HG02610 (cell line): ENCODE data around the gene C12orf56.
A peak's percentile ranks its signal among the peaks of the same experiment; 100 is the strongest.
"Not testable (repeated sequence)": the region's sequence is repeated elsewhere in the genome, so short reads cannot be mapped to it uniquely, and the experiment has no call there.

ENCODE experiments used
- ATAC-seq: cut with Tn5 transposase; IDR thresholded peaks from one replicate; pipeline ENCODE4 v1.9.1; 2021; ENCODE audit warnings: mild to moderate bottlenecking, moderate library complexity; ENCODE audit not compliant: unreplicated experiment

Gene C12orf56

DNA sequence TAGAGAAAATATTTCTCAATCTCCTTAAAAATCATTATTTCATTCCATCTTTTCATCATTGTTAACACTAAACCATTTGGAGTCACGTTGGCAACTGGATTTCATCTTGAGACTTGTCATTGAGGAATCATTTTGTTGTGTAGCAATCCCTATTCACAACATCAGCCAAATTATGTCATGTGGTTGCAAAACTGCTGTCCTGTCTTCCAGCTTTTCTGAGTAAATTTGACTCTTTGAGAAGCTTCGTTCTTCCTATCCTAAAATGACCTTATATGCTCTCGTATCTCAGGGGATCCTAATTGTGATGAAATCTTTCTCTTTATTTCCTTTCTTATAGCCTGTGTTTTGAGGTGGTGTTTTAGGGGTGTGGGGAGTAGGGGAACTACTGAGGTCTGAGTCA lies 137.9 kb downstream of the C12orf56 start:
- no peak for ATAC-seq

- ATAC-seq, result no peak
Measured at GRCh38 chr12:64243809-64244208, 146.7 kb downstream of the C12orf56 start.

DNA sequence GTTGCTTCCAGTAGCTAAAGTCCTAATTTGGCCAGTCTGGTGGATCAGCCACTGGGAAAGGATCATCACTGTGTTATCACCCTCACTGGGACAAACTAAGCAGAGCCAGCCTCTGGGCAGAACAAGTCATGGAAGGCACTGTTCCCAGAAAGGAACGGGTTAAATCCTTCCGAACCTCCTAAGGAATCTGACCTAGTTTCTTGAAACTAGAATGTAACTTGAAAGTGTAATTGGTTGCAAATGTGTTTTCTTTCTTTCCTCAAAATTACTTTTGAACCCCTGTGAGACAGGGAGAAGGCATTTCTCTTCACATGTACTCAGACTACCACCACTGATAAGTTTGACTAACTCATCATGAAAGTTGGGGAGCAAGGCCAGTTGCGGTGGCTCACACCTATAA lies 149.8 kb downstream of the C12orf56 start:
- ATAC-seq, result no peak

DNA sequence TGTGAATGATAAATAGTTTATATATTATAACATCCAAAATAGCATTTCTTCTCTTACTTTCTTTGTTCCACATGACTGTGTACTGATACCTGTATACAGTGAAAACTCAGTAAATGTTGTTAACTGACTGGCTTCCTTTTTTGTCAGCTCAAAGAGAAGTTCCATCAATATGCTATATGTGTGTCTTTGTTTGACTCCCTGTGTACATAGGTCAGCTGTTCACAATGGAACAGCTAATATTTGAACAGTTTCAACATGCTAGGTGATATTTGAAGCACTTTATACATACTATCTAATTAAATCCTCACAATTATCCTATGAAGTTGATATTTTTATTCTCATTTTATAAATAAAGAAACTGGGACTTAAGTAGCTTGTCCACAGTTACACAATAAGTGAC lies 153.2 kb downstream of the C12orf56 start:
- no peak for ATAC-seq

- no peak for ATAC-seq
Measured at GRCh38 chr12:64236549-64236948, 154.0 kb downstream of the C12orf56 start.

GRCh38 chr12:64232196-64232595 lies 158.4 kb downstream of the C12orf56 start:
- no peak for ATAC-seq

GRCh38 chr12:64229796-64230195 lies 160.8 kb downstream of the C12orf56 start:
- no peak for ATAC-seq

GRCh38 chr12:64229240-64229639 lies 161.3 kb downstream of the C12orf56 start:
- ATAC-seq, result no peak

DNA sequence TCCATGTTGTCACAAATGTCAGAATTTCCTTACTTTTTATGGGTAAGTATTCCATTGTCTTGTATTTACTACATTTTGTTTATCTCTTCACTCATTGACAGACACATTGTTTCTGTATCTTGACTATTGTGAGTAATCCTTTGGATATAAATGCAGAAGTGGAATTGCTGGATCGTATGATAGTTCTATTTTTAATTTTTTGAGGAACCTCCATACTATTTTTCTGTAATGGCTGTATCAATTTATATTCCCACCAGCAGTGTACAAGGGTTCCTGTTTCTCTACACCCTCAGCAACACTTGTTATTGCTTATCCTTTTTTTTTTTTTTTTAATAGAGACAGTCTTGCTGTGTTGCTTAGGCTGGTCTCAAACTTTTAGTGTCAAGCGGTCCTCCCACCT lies 164.9 kb downstream of the C12orf56 start:
- no peak for ATAC-seq

GRCh38 chr12:64222009-64222765 lies 168.4 kb downstream of the C12orf56 start, which contains the start of gene KICS2:
Gene KICS2 (minus strand): TSS chr12:64222296. CDS start chr12:64222237, 59 bp downstream.
- peak; percentile 96 for ATAC-seq

DNA sequence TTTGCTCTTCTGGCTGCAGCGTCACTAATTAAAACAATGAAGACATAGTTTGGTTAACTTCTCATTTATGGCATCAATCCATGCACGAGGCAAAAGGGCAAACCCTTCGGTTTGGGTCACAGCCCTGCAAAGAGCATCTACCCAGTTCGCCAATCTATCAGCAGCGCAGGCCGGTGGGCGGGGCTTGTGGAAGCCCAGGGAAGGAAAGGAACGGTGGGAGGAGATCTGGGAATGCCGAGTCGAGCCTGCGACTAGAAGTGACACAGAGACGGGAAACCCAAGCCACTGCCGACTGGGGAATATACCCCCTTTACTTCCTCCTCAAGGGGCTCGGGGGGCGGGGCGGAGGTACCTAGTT lies 168.9 kb downstream of the C12orf56 start:
- ATAC-seq, result peak; percentile 25

DNA sequence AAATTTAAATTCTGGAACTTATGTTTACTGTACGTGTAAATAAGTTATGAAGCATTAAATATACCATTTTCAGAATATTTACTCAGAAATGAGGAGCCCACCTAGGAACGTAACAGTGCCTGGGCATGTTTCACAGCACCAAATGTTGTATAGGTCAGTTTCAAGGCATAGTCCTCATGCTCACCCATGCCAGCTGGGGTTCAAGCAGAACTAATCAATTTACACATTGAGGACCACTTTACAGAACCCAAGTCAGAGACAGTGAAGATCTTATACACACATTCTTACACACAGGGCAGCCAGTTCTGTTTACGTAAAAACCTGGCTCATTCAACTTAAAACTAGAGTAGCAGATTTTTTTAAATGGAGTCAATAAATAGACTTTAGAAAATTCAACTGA lies 170.5 kb downstream of the C12orf56 start:
- ATAC-seq, result no peak

GRCh38 chr12:64219145-64219544 lies 171.4 kb downstream of the C12orf56 start:
- ATAC-seq, result no peak

- ATAC-seq, result no peak
Measured at GRCh38 chr12:64218597-64218996, 172.0 kb downstream of the C12orf56 start.

DNA sequence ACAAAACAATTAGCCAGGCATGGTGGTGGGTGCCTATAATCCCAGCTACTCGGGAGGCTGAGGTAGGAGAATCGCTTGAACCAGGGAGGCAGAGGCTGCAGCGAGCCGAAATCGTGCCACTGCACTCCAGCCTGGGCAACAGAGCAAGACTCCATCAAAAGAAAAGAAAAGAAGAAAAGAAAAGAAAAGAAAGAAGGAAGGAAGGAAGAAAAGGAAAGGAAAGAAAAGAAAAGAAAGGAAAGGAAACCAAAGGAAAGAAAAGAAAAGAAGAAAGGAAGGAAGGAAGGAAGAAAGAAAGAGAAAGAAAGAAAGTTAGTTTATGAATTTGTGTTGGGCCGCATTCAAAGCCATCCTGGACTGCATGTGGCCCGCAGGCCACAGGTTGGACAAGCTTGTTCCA lies 172.9 kb downstream of the C12orf56 start:
- ATAC-seq, result not testable (repeated sequence)

DNA sequence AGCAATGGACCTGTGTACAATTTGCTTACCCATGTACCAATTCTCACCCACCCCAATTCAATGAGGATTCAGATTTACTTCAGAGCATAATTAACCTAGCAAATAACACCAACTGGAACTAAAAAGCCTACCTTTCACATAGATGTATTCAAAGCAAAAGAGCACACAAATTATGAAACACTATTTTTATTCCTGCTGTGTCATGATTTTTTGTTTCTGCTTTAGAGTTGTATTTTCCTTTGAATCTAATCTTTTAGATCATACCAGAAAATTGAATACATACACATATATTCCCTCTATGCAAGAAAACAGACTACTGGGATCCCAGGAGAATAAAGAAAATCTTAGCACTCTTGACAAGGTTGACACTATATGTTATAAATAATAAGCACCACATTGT lies 174.3 kb downstream of the C12orf56 start:
- no peak for ATAC-seq
